Activated CD8-positive, alpha-beta memory T cell treated with anti-CD3 and anti-CD28 coated beads for 24 hours (primary cell): ENCODE measurements around the gene NDUFB2.
"Not testable (repeated sequence)": the region's sequence is repeated elsewhere in the genome, so short reads cannot be mapped to it uniquely, and the experiment has no call there.

ENCODE experiments used
- DNase-seq: peaks from one replicate; pipeline ENCODE4 v3.0.0-alpha.2; 2020

NDUFB2 gene

GRCh38 chr7:140673063-140673773 is 23.3 kb upstream of the NDUFB2 start:
- DNase-seq, result peak; percentile 87

- DNase-seq, result no peak
These were observed 22.7 kb upstream of the NDUFB2 start for GRCh38 chr7:140673774-140674155.

GRCh38 chr7:140674356-140674800 is 22.1 kb upstream of the NDUFB2 start:
- DNase-seq, result no peak

- DNase-seq, result no peak
These were observed 21.4 kb upstream of the NDUFB2 start for GRCh38 chr7:140674899-140675701.

- DNase-seq, result no peak
These were observed 20.8 kb upstream of the NDUFB2 start for GRCh38 chr7:140675726-140676125.

- DNase-seq, result no peak
These were observed 20.2 kb upstream of the NDUFB2 start for GRCh38 chr7:140676306-140676705.

GRCh38 chr7:140676956-140677355 is 19.6 kb upstream of the NDUFB2 start:
- not testable (repeated sequence) for DNase-seq

- no peak for DNase-seq
These were observed 19.0 kb upstream of the NDUFB2 start for GRCh38 chr7:140677496-140677895.

GRCh38 chr7:140678081-140678815 is 18.3 kb upstream of the NDUFB2 start:
- no peak for DNase-seq

GRCh38 chr7:140678816-140679130 is 17.7 kb upstream of the NDUFB2 start:
- DNase-seq, result no peak

- DNase-seq, result no peak
These were observed 17.3 kb upstream of the NDUFB2 start for GRCh38 chr7:140679186-140679585.

- no peak for DNase-seq
These were observed 15.6 kb upstream of the NDUFB2 start for GRCh38 chr7:140680886-140681285.

GRCh38 chr7:140681766-140682165 is 14.7 kb upstream of the NDUFB2 start:
- DNase-seq, result no peak

- DNase-seq, result peak; percentile 32
These were observed 12.9 kb upstream of the NDUFB2 start for GRCh38 chr7:140683657-140684056.

- DNase-seq, result peak; percentile 50
These were observed 12.2 kb upstream of the NDUFB2 start for GRCh38 chr7:140684066-140684950.

GRCh38 chr7:140685407-140686087 is 11.0 kb upstream of the NDUFB2 start:
- peak; percentile 28 for DNase-seq

- no peak for DNase-seq
These were observed 9.6 kb upstream of the NDUFB2 start for GRCh38 chr7:140686921-140687320.

GRCh38 chr7:140688341-140688740 is 8.2 kb upstream of the NDUFB2 start:
- peak; percentile 43 for DNase-seq

- peak; percentile 40 for DNase-seq
These were observed 7.0 kb upstream of the NDUFB2 start for GRCh38 chr7:140689199-140690152.

- DNase-seq, result no peak
These were observed 5.0 kb upstream of the NDUFB2 start for GRCh38 chr7:140691376-140692045.
